Hematopoietic multipotent progenitor cell treated with erythropoietin and hydrocortisone succinate and interleukin-3 and kit ligand, for 6 days (in vitro differentiated cells): ENCODE measurements around the gene PLEKHM1.
A peak's percentile ranks its signal among the peaks of the same experiment; 100 is the strongest.

Source experiments
- DNase-seq: peaks from one replicate; pipeline ENCODE4 v3.0.0-alpha.2; 2015

Gene PLEKHM1

GRCh38 chr17:45395569-45396415 is 94.7 kb downstream of the PLEKHM1 start:
- no peak for DNase-seq

DNA sequence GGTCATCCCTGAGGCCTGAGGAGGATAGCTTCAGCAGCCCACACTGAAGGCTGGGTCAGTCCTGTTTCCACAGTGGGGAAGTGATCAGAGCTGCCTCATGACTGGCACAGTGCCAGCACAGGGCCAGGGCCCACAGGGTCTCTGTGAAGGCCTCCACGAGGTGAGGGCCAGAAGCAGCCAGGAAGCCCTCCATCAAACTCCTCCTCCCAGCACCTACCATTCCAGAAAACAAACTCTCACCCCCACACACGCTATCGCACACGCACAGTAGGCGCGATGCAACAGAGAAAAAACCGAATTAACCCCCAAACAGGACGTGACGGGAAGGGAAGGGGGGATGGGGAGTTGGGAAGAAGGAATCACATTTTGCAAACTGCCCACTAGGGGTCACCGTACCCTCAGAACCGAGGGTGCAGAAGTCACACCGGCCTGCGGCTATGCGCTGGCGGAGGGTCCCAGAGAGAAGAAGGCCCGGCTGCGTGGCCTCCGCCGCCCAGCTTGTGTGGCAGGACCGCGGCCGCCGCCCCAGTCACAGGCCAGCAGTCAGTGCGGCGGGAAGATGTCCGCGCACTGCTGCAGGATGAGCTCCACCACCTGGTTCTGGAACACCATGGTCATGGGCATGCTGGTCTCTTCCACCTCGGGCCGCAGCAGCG is 95.5 kb downstream of the PLEKHM1 start:
- DNase-seq, result peak; percentile 84

DNA sequence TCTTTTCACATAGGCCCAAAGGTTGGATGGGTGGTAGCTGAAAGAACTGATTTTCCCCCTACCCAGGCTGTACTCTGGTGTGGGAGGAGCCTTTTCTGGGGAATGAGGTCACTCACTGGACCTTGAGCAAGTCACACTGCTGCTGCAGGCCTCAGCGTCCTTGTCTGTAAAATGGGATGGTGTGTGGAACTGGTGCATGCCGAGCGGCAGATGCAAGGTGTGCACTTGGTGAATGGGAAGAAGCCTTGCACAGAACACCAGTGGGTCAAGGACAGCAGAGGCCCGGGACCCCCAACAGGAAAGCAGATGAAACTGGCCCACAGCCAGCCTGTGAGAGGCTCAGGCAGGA is 96.0 kb downstream of the PLEKHM1 start:
- no peak for DNase-seq

GRCh38 chr17:45394091-45394490 is 96.4 kb downstream of the PLEKHM1 start:
- DNase-seq, result no peak

DNA sequence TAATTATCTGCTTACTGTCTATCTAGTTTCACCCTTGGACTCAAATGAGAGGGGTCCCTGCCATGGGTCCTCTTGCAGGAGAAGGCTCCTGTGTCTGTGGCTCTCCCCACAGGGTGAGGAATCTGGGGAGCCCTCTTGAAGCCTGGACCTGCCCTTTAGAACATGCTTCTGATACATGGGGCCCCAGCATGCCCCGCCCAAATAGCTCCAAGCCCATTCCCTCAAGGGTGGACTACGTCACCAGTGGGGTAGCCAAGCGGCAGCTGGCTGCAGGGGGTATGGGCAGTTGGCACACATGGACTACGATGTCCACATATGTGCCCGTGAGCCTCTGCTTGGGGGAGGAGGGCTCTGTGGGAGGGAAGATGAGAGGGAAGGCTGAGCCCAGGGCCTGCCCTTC is 97.1 kb downstream of the PLEKHM1 start:
- no peak for DNase-seq

DNA sequence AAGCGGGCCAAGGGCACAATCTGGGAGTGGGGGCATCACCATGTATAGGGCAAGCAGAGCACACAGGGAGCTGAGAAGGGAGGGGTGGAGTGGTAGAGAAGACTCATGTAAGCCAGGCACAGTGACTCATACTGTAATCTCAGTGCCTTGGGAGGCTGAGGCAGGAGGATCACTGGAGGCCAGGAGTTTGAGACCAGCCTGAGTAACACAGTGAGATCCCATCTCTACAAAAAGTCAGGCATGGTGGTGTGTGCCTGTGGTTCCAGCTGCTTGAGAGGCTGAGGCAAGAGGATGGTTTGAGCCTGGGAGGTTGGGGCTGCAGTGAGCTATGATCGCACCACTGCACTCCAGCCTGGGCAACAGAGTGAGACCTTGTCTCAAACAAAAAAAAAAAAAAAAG is 98.6 kb downstream of the PLEKHM1 start:
- no peak for DNase-seq

DNA sequence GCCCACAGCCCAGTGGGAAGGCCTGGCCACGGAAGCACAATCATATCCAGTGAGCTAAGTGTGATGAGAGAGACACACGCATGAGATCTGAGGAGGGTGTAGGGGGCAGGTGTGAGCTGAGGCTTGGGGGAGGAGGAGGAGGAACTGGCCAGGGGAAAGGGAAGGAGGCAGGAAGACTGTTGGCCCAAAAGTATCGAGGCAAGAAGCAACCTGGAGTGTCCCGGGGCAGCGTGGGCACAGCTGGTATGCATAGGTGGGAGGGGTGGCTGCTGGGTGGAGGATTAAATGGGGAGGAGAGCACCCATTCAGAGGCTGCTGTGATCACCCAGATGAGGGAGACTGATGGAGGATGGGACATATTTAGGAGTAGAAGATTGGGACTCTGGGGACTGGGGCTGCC is 99.2 kb downstream of the PLEKHM1 start:
- DNase-seq, result no peak

GRCh38 chr17:45389354-45389753 is 101.2 kb downstream of the PLEKHM1 start:
- no peak for DNase-seq

GRCh38 chr17:45388604-45389325 is 101.8 kb downstream of the PLEKHM1 start:
- DNase-seq, result no peak

DNA sequence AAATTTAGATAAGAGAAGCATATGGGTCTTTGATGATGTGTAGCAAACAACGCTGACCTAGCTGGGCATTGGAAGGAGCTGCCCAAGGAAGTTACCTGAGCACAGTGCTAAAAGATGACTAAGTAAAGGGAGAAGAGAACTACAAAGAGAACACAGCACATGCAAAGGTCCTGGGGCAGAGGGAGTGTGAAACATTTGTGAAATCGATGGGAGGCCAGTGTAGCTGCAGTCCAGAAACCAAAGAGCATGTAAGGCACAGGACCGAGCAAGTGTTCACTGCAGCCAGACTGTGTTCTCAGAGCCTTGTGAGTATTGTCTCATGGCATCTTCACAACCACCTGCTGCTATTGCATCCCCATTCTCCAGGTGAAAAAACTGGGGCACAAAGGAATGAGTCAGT is 102.8 kb downstream of the PLEKHM1 start:
- no peak for DNase-seq

DNA sequence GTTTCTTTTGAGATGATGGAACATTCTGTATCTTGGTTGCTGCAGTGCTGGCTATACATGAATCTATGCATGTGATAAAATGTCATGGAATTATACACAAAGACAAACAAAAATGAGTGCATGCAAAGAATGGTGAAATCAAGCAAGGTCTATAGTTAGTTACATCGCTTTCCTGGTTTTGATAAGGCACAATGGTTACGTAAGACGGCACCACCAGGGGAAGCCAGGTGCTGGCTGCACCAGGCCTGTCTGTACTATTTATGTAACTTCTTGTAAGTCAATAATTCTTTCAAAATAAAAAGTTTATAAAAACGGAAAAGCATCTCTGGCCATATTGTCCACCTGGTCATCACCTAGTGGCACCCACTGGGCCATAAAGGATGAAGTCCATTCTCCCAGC is 104.3 kb downstream of the PLEKHM1 start:
- DNase-seq, result peak; percentile 30
